ENCODE measurements around the gene FAM83G. TPM values are rescaled to one million over a fixed set of nuclear protein-coding genes. Genes with fewer than 3 reads are reported as not detected.

Gene FAM83G
- total and polyA plus RNA-seq, 2 experiments from 2014 or later, result 7.6 to 44.5 TPM

DNA sequence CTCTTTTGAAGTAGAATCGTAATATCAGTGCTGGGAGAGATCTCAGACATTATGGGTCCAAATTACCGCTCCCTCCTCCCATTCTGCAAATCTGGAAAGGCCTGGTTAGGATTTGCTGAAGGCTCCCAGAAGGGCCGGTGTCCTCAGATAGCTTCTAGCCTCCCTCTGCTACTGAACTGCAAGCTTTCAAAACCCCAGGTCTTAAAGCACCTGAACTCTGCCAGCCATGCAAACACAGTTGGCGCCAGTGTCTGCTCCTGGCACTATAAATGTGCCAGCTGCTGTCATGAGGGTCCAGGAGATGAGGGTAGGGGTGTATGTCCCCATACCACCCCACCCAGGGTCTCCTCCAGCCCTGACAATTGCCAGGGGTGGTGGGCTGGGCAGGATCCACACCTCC lies 28.4 kb downstream of the FAM83G start:
- H3K36me3 ChIP-seq (ENCODE audit: insufficient read depth), result peaks cover 10% of the 10 kb centered on the region
- H3K4me1 Mint-ChIP-seq, result no peaks in the 10 kb centered on the region
- no peak overlapping the region for H3K4me2 ChIP-seq
- ATAC-seq, result no peak
- H3K4me3 ChIP-seq, result no peak overlapping the region
- peaks cover 44% of the 10 kb centered on the region for H3K36me3 Mint-ChIP-seq (ENCODE audit: low read depth)
- H3K9me2 ChIP-seq (ENCODE audit: insufficient read depth), result no peaks in the 10 kb centered on the region
- no peak for DNase-seq (ENCODE audit: low spot score)
- H3K27ac Mint-ChIP-seq, result no peak overlapping the region
- no peak overlapping the region for H2AFZ ChIP-seq
- H3K4me1 ChIP-seq (ENCODE audit: insufficient read depth), result no peaks in the 10 kb centered on the region
- no peaks in the 10 kb centered on the region for H3K9me3 Mint-ChIP-seq
- H3K27me3 ChIP-seq (ENCODE audit: insufficient read depth), result no peaks in the 10 kb centered on the region
- H3K4me3 Mint-ChIP-seq, result no peak overlapping the region
- 0 out of 2 replicates have a peak, but pooled peaks cover 3% of the 10 kb centered on the region for H4K20me1 ChIP-seq (replicated peaks; ENCODE audit: insufficient read depth)
- H3K79me2 ChIP-seq (replicated peaks; ENCODE audit: insufficient read depth), result 0 out of 2 replicates have a peak, but pooled peaks cover 3% of the 10 kb centered on the region
- H3F3A ChIP-seq (replicated peaks; ENCODE audit: low read depth), result no peaks in the 10 kb centered on the region
- H3K27me3 Mint-ChIP-seq (ENCODE audit: insufficient read depth, low read depth, poor library complexity), result peaks cover 13% of the 10 kb centered on the region
- no peak overlapping the region for H3K27ac ChIP-seq (ENCODE audit: low read depth)
- TF ChIP-seq ZNF114 (CRISPR knock-in tag; IDR thresholded peaks at IDR 0.05), result no peak
- TF ChIP-seq JUNB (IDR thresholded peaks at IDR 0.05; ENCODE audit: unreplicated experiment), result no peak
- TF ChIP-seq NANOG (IDR thresholded peaks at IDR 0.05; ENCODE audit: borderline replicate concordance), result no peak
- TF ChIP-seq EZH2phosphoT487 (IDR thresholded peaks at IDR 0.05; ENCODE audit: unreplicated experiment), result no peak
- TF ChIP-seq POLR2AphosphoS5 (IDR thresholded peaks at IDR 0.05; ENCODE audit: low read depth), result no peak
- TF ChIP-seq, protein P1, sequence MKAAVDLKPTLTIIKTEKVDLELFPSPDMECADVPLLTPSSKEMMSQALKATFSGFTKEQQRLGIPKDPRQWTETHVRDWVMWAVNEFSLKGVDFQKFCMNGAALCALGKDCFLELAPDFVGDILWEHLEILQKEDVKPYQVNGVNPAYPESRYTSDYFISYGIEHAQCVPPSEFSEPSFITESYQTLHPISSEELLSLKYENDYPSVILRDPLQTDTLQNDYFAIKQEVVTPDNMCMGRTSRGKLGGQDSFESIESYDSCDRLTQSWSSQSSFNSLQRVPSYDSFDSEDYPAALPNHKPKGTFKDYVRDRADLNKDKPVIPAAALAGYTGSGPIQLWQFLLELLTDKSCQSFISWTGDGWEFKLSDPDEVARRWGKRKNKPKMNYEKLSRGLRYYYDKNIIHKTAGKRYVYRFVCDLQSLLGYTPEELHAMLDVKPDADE (IDR thresholded peaks at IDR 0.05), result no peak

DNA sequence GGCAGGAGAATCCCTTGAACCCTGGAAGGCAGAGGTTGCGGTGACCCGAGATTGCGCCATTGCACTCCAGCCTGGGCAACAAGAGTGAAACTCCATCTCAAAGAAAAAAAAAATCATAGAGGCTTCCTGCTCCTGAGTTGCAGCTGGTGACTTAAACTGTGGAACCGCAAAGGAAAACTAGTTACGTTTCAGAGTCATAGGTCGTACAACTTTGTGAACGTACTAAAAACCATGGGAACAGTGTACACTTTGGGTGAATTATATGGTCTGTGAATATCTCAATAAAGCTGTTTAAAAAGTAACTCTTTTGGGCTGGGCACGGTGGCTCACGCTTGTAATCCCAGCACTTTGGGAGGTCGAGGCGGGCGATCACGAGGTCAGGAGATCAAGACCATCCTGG lies 29.0 kb downstream of the FAM83G start:
- no peaks in the 10 kb centered on the region for H3K27me3 ChIP-seq (ENCODE audit: insufficient read depth)
- ATAC-seq (no peak), DNase-seq (ENCODE audit: low spot score) (no peak)
- H3K27me3 Mint-ChIP-seq (ENCODE audit: insufficient read depth, low read depth, poor library complexity), result peaks cover 13% of the 10 kb centered on the region
- H4K20me1 ChIP-seq (replicated peaks; ENCODE audit: insufficient read depth), result 0 out of 2 replicates have a peak, but pooled peaks cover 3% of the 10 kb centered on the region
- no peak overlapping the region for H3K27ac ChIP-seq (ENCODE audit: low read depth)
- no peak overlapping the region for H3K4me3 ChIP-seq
- H3K9me3 Mint-ChIP-seq, result no peaks in the 10 kb centered on the region
- peaks cover 10% of the 10 kb centered on the region for H3K36me3 ChIP-seq (ENCODE audit: insufficient read depth)
- H3K9me2 ChIP-seq (ENCODE audit: insufficient read depth), result no peaks in the 10 kb centered on the region
- H3K4me2 ChIP-seq, result no peak overlapping the region
- H3K36me3 Mint-ChIP-seq (ENCODE audit: low read depth), result peaks cover 48% of the 10 kb centered on the region
- no peaks in the 10 kb centered on the region for H3K4me1 Mint-ChIP-seq
- H3K79me2 ChIP-seq (replicated peaks; ENCODE audit: insufficient read depth), result 0 out of 2 replicates have a peak, but pooled peaks cover 3% of the 10 kb centered on the region
- no peak overlapping the region for H2AFZ ChIP-seq
- no peak overlapping the region for H3K27ac Mint-ChIP-seq
- H3K4me3 Mint-ChIP-seq, result no peak overlapping the region
- no peaks in the 10 kb centered on the region for H3F3A ChIP-seq (replicated peaks; ENCODE audit: low read depth)
- no peaks in the 10 kb centered on the region for H3K4me1 ChIP-seq (ENCODE audit: insufficient read depth)
- TF ChIP-seq ZNF114 (CRISPR knock-in tag; IDR thresholded peaks at IDR 0.05), result no peak
- no peak for TF ChIP-seq NANOG (IDR thresholded peaks at IDR 0.05; ENCODE audit: borderline replicate concordance)
- TF ChIP-seq, protein P2, sequence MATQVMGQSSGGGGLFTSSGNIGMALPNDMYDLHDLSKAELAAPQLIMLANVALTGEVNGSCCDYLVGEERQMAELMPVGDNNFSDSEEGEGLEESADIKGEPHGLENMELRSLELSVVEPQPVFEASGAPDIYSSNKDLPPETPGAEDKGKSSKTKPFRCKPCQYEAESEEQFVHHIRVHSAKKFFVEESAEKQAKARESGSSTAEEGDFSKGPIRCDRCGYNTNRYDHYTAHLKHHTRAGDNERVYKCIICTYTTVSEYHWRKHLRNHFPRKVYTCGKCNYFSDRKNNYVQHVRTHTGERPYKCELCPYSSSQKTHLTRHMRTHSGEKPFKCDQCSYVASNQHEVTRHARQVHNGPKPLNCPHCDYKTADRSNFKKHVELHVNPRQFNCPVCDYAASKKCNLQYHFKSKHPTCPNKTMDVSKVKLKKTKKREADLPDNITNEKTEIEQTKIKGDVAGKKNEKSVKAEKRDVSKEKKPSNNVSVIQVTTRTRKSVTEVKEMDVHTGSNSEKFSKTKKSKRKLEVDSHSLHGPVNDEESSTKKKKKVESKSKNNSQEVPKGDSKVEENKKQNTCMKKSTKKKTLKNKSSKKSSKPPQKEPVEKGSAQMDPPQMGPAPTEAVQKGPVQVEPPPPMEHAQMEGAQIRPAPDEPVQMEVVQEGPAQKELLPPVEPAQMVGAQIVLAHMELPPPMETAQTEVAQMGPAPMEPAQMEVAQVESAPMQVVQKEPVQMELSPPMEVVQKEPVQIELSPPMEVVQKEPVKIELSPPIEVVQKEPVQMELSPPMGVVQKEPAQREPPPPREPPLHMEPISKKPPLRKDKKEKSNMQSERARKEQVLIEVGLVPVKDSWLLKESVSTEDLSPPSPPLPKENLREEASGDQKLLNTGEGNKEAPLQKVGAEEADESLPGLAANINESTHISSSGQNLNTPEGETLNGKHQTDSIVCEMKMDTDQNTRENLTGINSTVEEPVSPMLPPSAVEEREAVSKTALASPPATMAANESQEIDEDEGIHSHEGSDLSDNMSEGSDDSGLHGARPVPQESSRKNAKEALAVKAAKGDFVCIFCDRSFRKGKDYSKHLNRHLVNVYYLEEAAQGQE (IDR thresholded peaks at IDR 0.05; ENCODE audit: unreplicated experiment), result no peak
- TF ChIP-seq, protein P3, sequence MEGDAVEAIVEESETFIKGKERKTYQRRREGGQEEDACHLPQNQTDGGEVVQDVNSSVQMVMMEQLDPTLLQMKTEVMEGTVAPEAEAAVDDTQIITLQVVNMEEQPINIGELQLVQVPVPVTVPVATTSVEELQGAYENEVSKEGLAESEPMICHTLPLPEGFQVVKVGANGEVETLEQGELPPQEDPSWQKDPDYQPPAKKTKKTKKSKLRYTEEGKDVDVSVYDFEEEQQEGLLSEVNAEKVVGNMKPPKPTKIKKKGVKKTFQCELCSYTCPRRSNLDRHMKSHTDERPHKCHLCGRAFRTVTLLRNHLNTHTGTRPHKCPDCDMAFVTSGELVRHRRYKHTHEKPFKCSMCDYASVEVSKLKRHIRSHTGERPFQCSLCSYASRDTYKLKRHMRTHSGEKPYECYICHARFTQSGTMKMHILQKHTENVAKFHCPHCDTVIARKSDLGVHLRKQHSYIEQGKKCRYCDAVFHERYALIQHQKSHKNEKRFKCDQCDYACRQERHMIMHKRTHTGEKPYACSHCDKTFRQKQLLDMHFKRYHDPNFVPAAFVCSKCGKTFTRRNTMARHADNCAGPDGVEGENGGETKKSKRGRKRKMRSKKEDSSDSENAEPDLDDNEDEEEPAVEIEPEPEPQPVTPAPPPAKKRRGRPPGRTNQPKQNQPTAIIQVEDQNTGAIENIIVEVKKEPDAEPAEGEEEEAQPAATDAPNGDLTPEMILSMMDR (conservative IDR thresholded peaks at IDR 0.05; ENCODE audit: low read depth in 2 of 2), result no peak
- TF ChIP-seq EZH2phosphoT487 (IDR thresholded peaks at IDR 0.05; ENCODE audit: unreplicated experiment), result no peak
- TF ChIP-seq ZNF331 (CRISPR knock-in tag; IDR thresholded peaks at IDR 0.05; ENCODE audit: low read depth), result no peak
- no peak for TF ChIP-seq CREB1 (CRISPR knock-in tag; IDR thresholded peaks at IDR 0.05; ENCODE audit: low read depth)
- no peak for TF ChIP-seq POLR2AphosphoS5 (IDR thresholded peaks at IDR 0.05; ENCODE audit: low read depth)
- no peak for TF ChIP-seq EZH2 (IDR thresholded peaks at IDR 0.05; ENCODE audit: low read depth, unreplicated experiment)
